Fibroblast of lung (primary cell): ENCODE data around the gene CDV3. TPM values are rescaled to one million over a fixed set of nuclear protein-coding genes. Genes with fewer than 3 reads are reported as not detected.

ENCODE experiments used
- DNase-seq, 2 donors: peaks; one replicate each; pipeline versions ENCODE4 v3.0.0 to v3.0.0-alpha.2; 2010; ENCODE audit warnings: low read depth in 2 of 2
- H2AFZ ChIP-seq: 2 replicates; pipeline ENCODE4 v1.5.1; 2012; ENCODE audit warnings: low read length, control low read depth, inconsistent platforms
- H3K27ac ChIP-seq: 2 replicates; pipeline ENCODE4 v1.5.1; 2011; ENCODE audit warnings: low read length, control low read depth; ENCODE audit not compliant: insufficient read depth
- H3K27me3 ChIP-seq: 2 replicates; pipeline ENCODE4 v1.5.1; 2011; ENCODE audit warnings: mild to moderate bottlenecking, low read length; ENCODE audit not compliant: control insufficient read depth, insufficient read depth
- H3K36me3 ChIP-seq: 2 replicates; pipeline ENCODE4 v1.5.1; 2011; ENCODE audit warnings: low read length; ENCODE audit not compliant: control insufficient read depth, insufficient read depth
- H3K4me1 ChIP-seq: 2 replicates; pipeline ENCODE4 v1.5.1; 2011; ENCODE audit warnings: low read length; ENCODE audit not compliant: control insufficient read depth, insufficient read depth; ENCODE audit errors: extremely low read depth
- H3K4me2 ChIP-seq: 2 replicates; pipeline ENCODE4 v1.5.1; 2011; ENCODE audit warnings: low read length, control low read depth; ENCODE audit not compliant: insufficient read depth; ENCODE audit errors: extremely low read depth
- H3K4me3 ChIP-seq, 4 experiments: fragments of 200-600 bp in 1 of 4; sonication (generic) in 1 of 4; replicated peaks in 1 of 4; 2 replicates each; pipeline ENCODE4 v1.5.1; 2011 to 2016; ENCODE audit warnings: low read length in 4 of 4, low read depth in 3 of 4, mild to moderate bottlenecking in 3 of 4, control low read depth in 2 of 4, inconsistent platforms in 1 of 4, mixed read lengths in 1 of 4; ENCODE audit not compliant: insufficient read depth in 1 of 4; ENCODE audit errors: control extremely low read depth in 1 of 4
- H3K79me2 ChIP-seq: 2 replicates; pipeline ENCODE4 v1.5.1; 2012; ENCODE audit warnings: mild to moderate bottlenecking, low read length, inconsistent platforms; ENCODE audit not compliant: control insufficient read depth, insufficient read depth
- H3K9ac ChIP-seq: 2 replicates; pipeline ENCODE4 v1.5.1; 2011; ENCODE audit warnings: mild to moderate bottlenecking, low read length, control low read depth; ENCODE audit not compliant: insufficient read depth
- H3K9me3 ChIP-seq: 2 replicates; pipeline ENCODE4 v1.5.1; 2012; ENCODE audit warnings: low read depth, low read length; ENCODE audit not compliant: control insufficient read depth, insufficient read depth
- H4K20me1 ChIP-seq: 2 replicates; pipeline ENCODE4 v1.5.1; 2011; ENCODE audit warnings: low read length; ENCODE audit not compliant: control insufficient read depth, insufficient read depth; ENCODE audit errors: extremely low read depth
- EZH2 ChIP-seq: IDR thresholded peaks from 2 replicates; pipeline ENCODE4 v1.5.1; 2012; ENCODE audit warnings: low read length, control low read depth, mild to moderate bottlenecking; ENCODE audit errors: missing control alignments
- polyA plus RNA-seq, 2 donors: library from polyadenylated mRNA; depleted of rRNA in 1 of 2; stranded (reverse) in 1 of 2; unstranded in 1 of 2; fragments of >200 nt; gene quantifications; 2 replicates each; pipeline ENCODE4 v1.2.1, GENCODE V29; 2011 to 2012; ENCODE audit warnings: missing spikeins in 1 of 2
- total RNA-seq: library from RNA; depleted of rRNA; stranded (reverse); fragments of >200 nt; gene quantifications from 2 replicates; pipeline ENCODE4 v1.2.1, GENCODE V29; 2014
- TF ChIP-seq, protein P1 (sequence below), 2 donors: IDR thresholded peaks in 1 of 2; conservative IDR thresholded peaks in 1 of 2; 1 replicate in 1 of 2; 2 replicates in 1 of 2; pipeline ENCODE4 v1.5.1; 2011 to 2012; ENCODE audit warnings: low read length in 2 of 2, control low read depth in 1 of 2, inconsistent platforms in 1 of 2, low read depth in 1 of 2, mild to moderate bottlenecking in 1 of 2

The CDV3 gene
- total and polyA plus RNA-seq, 2 donors (not counting 1 experiment from before 2014, with no cell fraction given): 185 to 218 TPM

DNA sequence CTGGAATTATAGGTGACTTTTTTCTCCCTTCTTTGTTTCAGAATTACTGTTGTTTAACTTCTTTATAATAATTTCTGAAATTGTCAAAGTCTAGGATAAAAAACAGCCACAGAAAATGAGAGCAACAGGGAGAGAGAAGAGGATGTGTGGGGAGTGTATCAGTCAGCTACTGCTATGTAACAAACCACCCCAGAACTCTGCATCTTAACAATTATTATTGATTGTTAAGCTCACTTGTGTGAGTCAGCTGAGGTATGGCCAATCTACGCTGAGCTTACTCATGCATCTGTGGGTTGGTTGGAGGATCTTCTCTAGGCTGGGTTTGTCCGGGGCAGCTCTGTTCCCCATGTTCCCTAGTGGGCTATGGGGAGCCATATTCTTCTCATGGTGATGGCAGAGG lies 43.7 kb upstream of the CDV3 start:
- Histone ChIP-seq H4K20me1 (no peaks in the 10 kb centered on the region), H3K9me3 (no peaks in the 10 kb centered on the region), H3K4me3 (no peak overlapping the region), H3K27me3 (no peaks in the 10 kb centered on the region), H3K36me3 (no peaks in the 10 kb centered on the region), H3K79me2 (no peaks in the 10 kb centered on the region), H3K4me2 (no peak overlapping the region), H3K4me1 (peaks cover 12% of the 10 kb centered on the region), H2AFZ (no peak overlapping the region), H3K9ac (no peak overlapping the region), H3K27ac (no peak overlapping the region)
- DNase-seq: no peak
- TF ChIP-seq, protein P1, sequence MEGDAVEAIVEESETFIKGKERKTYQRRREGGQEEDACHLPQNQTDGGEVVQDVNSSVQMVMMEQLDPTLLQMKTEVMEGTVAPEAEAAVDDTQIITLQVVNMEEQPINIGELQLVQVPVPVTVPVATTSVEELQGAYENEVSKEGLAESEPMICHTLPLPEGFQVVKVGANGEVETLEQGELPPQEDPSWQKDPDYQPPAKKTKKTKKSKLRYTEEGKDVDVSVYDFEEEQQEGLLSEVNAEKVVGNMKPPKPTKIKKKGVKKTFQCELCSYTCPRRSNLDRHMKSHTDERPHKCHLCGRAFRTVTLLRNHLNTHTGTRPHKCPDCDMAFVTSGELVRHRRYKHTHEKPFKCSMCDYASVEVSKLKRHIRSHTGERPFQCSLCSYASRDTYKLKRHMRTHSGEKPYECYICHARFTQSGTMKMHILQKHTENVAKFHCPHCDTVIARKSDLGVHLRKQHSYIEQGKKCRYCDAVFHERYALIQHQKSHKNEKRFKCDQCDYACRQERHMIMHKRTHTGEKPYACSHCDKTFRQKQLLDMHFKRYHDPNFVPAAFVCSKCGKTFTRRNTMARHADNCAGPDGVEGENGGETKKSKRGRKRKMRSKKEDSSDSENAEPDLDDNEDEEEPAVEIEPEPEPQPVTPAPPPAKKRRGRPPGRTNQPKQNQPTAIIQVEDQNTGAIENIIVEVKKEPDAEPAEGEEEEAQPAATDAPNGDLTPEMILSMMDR (conservative IDR thresholded peaks at IDR 0.05 in 1 of 2, IDR thresholded peaks at IDR 0.05 in 1 of 2; ENCODE audit: low read depth in 1 of 2, low read length in 2 of 2): no peak
- no peak for TF ChIP-seq EZH2

DNA sequence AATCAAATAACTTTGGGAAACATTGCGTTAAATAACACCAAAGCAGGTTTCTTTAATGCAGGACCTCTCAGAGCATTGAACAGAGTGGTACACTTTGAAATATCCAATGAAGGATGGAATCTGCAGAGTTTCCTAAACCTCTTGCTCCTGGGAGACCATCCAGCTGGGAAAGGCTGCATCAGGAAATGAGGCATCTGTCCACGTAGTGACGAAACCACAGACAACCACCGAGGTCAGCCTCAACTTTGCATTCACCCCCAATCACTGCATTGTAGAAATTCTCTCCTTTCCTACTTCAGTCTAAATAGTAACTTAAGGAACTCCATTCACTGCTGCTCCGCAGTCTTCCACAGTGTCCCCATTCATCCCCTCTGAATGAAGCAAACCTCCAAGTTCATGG lies 41.5 kb upstream of the CDV3 start:
- H3K27ac ChIP-seq: peak overlapping the region; percentile 59
- no peak overlapping the region for H2AFZ ChIP-seq

DNA sequence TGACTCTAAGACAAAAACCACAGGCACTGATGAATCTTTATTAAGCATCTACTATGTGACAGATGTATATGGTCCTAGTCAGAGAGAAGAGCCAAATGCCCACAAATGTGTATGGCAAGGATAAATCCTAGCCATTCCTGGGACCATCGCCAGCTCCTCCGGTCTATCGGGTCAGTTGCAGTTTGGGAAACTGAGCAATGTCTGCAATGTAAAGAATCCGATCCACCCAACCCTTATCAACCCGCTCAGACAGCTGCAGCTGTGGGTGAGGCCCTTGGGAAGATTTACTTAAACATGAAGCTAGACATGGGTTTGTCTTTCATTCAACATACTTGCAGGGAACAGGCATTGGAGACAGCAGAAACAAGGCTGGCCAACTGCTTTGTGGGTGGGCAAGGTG lies 40.5 kb upstream of the CDV3 start:
- H3K4me1 ChIP-seq: peaks cover 24% of the 10 kb centered on the region
- no peaks in the 10 kb centered on the region for H3K36me3 ChIP-seq
- no peak overlapping the region for H3K4me3 ChIP-seq
- no peaks in the 10 kb centered on the region for H4K20me1 ChIP-seq
- no peak overlapping the region for H2AFZ ChIP-seq
- H3K27me3 ChIP-seq: no peaks in the 10 kb centered on the region
- no peaks in the 10 kb centered on the region for H3K9me3 ChIP-seq
- no peaks in the 10 kb centered on the region for H3K79me2 ChIP-seq
- H3K4me2 ChIP-seq: peak overlapping the region; percentile 25
- H3K9ac ChIP-seq: no peak overlapping the region
- DNase-seq: peak; percentile 32 to 84
- TF ChIP-seq, protein P1 (conservative IDR thresholded peaks at IDR 0.05 in 1 of 2, IDR thresholded peaks at IDR 0.05 in 1 of 2; ENCODE audit: low read depth in 1 of 2, low read length in 2 of 2): no peak
- no peak for TF ChIP-seq EZH2
- peak overlapping the region; percentile 52 for H3K27ac ChIP-seq

More for the DNA sequence above, 41.5 kb upstream of the CDV3 start:
- no peaks in the 10 kb centered on the region for H3K79me2 ChIP-seq
- no peaks in the 10 kb centered on the region for H3K27me3 ChIP-seq
- H4K20me1 ChIP-seq: no peaks in the 10 kb centered on the region
- peak; percentile 85 to 94 for DNase-seq
- no peaks in the 10 kb centered on the region for H3K36me3 ChIP-seq
- no peak overlapping the region for H3K4me3 ChIP-seq
- peaks cover 22% of the 10 kb centered on the region for H3K4me1 ChIP-seq
- H3K4me2 ChIP-seq: peak overlapping the region; percentile 44
- no peaks in the 10 kb centered on the region for H3K9me3 ChIP-seq
- TF ChIP-seq, protein P1 (conservative IDR thresholded peaks at IDR 0.05 in 1 of 2, IDR thresholded peaks at IDR 0.05 in 1 of 2; ENCODE audit: low read depth in 1 of 2, low read length in 2 of 2): no peak
- no peak for TF ChIP-seq EZH2
- no peak overlapping the region for H3K9ac ChIP-seq
